HL-60 (cell line): ENCODE results near the gene XYLT1.

Experiments used
- DNase-seq, 2 experiments: peaks; one replicate each; pipeline ENCODE4 v3.0.0-alpha.2; 2010 to 2020; ENCODE audit warnings: low read depth in 1 of 2, low spot score in 1 of 2
- H3K27ac ChIP-seq: fragments of 250-450 bp; sonication (Bioruptor Pico); replicated peaks from 2 replicates; pipeline ENCODE4 v1.5.1; 2020; ENCODE audit warnings: mild to moderate bottlenecking, moderate library complexity
- H3K27me3 ChIP-seq: fragments of 250-450 bp; sonication (Bioruptor Pico); 2 replicates; pipeline ENCODE4 v1.5.1; 2021; ENCODE audit warnings: mild to moderate bottlenecking, moderate library complexity; ENCODE audit not compliant: insufficient read depth, poor library complexity, severe bottlenecking
- H3K4me3 ChIP-seq: replicated peaks from 2 replicates; pipeline ENCODE4 v1.5.1; 2011; ENCODE audit warnings: mild to moderate bottlenecking, control low read depth, low read length; ENCODE audit not compliant: insufficient read depth
- CTCF ChIP-seq: IDR thresholded peaks from one replicate; pipeline ENCODE4 v1.5.1; 2011; ENCODE audit warnings: low read length, control low read depth, inconsistent platforms; ENCODE audit not compliant: insufficient read depth
- GABPA ChIP-seq: IDR thresholded peaks from 2 replicates; pipeline ENCODE4 v1.6.1; 2012; ENCODE audit warnings: low read depth
- POLR2AphosphoS5 ChIP-seq: IDR thresholded peaks from 2 replicates; pipeline ENCODE4 v1.6.1; 2012; ENCODE audit warnings: low read depth
- REST ChIP-seq: IDR thresholded peaks from 2 replicates; pipeline ENCODE4 v1.6.1; 2012; ENCODE audit warnings: low read depth; ENCODE audit not compliant: insufficient replicate concordance
- SPI1 ChIP-seq: IDR thresholded peaks from 2 replicates; pipeline ENCODE4 v1.6.1; 2012; ENCODE audit warnings: low read depth, mild to moderate bottlenecking, borderline replicate concordance

Gene XYLT1

GRCh38 chr16:17382949-17383863, 87.6 kb downstream of the XYLT1 start:
- Histone ChIP-seq H3K27me3 (no peaks in the 10 kb centered on the region), H3K4me3 (no peak overlapping the region), H3K27ac (peak overlapping the region; percentile 63)
- no peak for DNase-seq
- TF ChIP-seq SPI1 (no peak), REST (no peak), POLR2AphosphoS5 (no peak), GABPA (no peak), CTCF (no peak)

GRCh38 chr16:17382514-17382913, 88.2 kb downstream of the XYLT1 start:
- no peak for DNase-seq
- Histone ChIP-seq H3K27ac (peak overlapping the region; percentile 63), H3K27me3 (no peaks in the 10 kb centered on the region), H3K4me3 (no peak overlapping the region)
- TF ChIP-seq SPI1: no peak
- no peak for TF ChIP-seq GABPA
- no peak for TF ChIP-seq REST
- TF ChIP-seq POLR2AphosphoS5: no peak
- no peak for TF ChIP-seq CTCF

GRCh38 chr16:17381784-17382183, 89.0 kb downstream of the XYLT1 start:
- Histone ChIP-seq H3K27ac (peak overlapping the region; percentile 63; the same call in 1 of the 2 replicates), H3K27me3 (no peaks in the 10 kb centered on the region), H3K4me3 (no peak overlapping the region)
- TF ChIP-seq CTCF: no peak
- no peak for TF ChIP-seq SPI1
- TF ChIP-seq REST: no peak
- no peak for TF ChIP-seq GABPA
- no peak for TF ChIP-seq POLR2AphosphoS5
- no peak for DNase-seq
